ENCODE data around the gene SPATS2. TPM values are rescaled to one million over a fixed set of nuclear protein-coding genes. Genes with fewer than 3 reads are reported as not detected.

Gene SPATS2
- total RNA-seq, 1 experiment from 2014 or later: 56.3 TPM

DNA sequence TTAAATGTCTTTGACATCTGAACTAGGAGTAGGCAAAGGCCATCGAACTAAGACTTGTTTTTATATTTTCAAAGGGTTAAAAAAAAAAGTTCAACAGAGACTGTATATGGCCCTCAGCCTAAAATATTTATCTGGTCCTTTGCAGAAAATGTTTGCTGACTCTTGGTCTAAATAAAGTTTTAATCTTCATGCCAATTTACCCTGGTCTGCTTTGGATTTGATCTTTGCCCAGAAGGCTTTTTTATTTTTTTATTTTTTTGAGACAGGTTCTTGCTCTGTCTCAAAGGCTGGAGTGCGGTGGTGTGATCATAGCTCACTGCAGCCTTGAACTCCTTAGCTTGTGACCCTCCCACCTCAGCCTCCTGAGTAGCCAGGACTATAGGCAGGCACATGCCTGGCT is 47.1 kb downstream of the SPATS2 start:
- Histone ChIP-seq H3K27me3 (ENCODE audit: control insufficient read depth, insufficient read depth, low read length) (no peaks in the 10 kb centered on the region), H3K27ac (ENCODE audit: low read length) (no peak overlapping the region), H3K9me3 (ENCODE audit: control insufficient read depth, insufficient read depth, low read depth, low read length) (no peaks in the 10 kb centered on the region), H3K36me3 (ENCODE audit: control insufficient read depth, insufficient read depth, low read length) (no peaks in the 10 kb centered on the region), H3K4me3 (ENCODE audit: low read depth in 2 of 2, low read length in 2 of 2) (no peak overlapping the region), H3K4me1 (ENCODE audit: control insufficient read depth, insufficient read depth, low read length) (no peaks in the 10 kb centered on the region)
- ChIA-PET POLR2A (no interaction called here), CTCF (no interaction called here)
- intact Hi-C loops (cut with micrococcal nuclease; ENCODE audit: unreplicated experiment): no loop called here
- in situ Hi-C loops (cut with HindIII; ENCODE audit: low pct_unique_long_range_greater_than_20kb, low sequenced_read_pairs): no loop called here
- no TSS peak for BruUV-seq (replicated peaks)
- DNase-seq (ENCODE audit: low read depth, low spot score): no peak
- no peak for ATAC-seq
- no peak for TF ChIP-seq POLR2AphosphoS5 (IDR thresholded peaks at IDR 0.05; ENCODE audit: low read depth, low read length)
- TF ChIP-seq, protein P1, sequence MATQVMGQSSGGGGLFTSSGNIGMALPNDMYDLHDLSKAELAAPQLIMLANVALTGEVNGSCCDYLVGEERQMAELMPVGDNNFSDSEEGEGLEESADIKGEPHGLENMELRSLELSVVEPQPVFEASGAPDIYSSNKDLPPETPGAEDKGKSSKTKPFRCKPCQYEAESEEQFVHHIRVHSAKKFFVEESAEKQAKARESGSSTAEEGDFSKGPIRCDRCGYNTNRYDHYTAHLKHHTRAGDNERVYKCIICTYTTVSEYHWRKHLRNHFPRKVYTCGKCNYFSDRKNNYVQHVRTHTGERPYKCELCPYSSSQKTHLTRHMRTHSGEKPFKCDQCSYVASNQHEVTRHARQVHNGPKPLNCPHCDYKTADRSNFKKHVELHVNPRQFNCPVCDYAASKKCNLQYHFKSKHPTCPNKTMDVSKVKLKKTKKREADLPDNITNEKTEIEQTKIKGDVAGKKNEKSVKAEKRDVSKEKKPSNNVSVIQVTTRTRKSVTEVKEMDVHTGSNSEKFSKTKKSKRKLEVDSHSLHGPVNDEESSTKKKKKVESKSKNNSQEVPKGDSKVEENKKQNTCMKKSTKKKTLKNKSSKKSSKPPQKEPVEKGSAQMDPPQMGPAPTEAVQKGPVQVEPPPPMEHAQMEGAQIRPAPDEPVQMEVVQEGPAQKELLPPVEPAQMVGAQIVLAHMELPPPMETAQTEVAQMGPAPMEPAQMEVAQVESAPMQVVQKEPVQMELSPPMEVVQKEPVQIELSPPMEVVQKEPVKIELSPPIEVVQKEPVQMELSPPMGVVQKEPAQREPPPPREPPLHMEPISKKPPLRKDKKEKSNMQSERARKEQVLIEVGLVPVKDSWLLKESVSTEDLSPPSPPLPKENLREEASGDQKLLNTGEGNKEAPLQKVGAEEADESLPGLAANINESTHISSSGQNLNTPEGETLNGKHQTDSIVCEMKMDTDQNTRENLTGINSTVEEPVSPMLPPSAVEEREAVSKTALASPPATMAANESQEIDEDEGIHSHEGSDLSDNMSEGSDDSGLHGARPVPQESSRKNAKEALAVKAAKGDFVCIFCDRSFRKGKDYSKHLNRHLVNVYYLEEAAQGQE (IDR thresholded peaks at IDR 0.05; ENCODE audit: insufficient read depth in 1 of 2, low read depth in 2 of 2, low read length in 1 of 2): no peak
- TF ChIP-seq SIN3A (IDR thresholded peaks at IDR 0.05; ENCODE audit: borderline replicate concordance, insufficient read depth, low read depth, low read length): no peak
- no peak for TF ChIP-seq TCF7L2 (IDR thresholded peaks at IDR 0.05; ENCODE audit: low read depth, low read length)
- TF ChIP-seq, protein P2, sequence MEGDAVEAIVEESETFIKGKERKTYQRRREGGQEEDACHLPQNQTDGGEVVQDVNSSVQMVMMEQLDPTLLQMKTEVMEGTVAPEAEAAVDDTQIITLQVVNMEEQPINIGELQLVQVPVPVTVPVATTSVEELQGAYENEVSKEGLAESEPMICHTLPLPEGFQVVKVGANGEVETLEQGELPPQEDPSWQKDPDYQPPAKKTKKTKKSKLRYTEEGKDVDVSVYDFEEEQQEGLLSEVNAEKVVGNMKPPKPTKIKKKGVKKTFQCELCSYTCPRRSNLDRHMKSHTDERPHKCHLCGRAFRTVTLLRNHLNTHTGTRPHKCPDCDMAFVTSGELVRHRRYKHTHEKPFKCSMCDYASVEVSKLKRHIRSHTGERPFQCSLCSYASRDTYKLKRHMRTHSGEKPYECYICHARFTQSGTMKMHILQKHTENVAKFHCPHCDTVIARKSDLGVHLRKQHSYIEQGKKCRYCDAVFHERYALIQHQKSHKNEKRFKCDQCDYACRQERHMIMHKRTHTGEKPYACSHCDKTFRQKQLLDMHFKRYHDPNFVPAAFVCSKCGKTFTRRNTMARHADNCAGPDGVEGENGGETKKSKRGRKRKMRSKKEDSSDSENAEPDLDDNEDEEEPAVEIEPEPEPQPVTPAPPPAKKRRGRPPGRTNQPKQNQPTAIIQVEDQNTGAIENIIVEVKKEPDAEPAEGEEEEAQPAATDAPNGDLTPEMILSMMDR (IDR thresholded peaks at IDR 0.05): no peak

DNA sequence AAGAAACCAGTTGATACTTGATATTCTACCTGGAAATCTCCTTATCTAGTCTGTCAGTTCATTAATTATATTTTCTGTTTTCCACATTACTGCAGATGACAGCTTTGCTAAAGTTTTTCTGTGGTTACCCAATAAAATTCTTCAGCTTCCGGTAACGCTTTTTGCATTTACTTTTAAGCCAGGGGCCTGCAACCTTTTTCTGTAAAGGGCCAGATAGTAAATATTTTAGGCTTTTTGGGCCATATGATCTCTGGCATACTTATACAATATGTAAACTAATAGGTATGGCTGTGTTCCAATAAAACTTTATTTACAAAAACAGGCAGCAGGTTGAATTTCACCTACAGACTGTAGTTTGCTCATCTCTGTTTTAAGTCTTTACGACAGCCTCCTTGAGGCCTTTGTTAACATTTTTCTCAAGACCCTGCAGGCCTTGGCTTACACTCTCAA is 48.3 kb downstream of the SPATS2 start:
- ChIA-PET CTCF (interaction anchor here (0.7 kb wide), 1 partner anchor 68 kb away, joined by 5 read pairs; no protein-coding TSS in a partner anchor), POLR2A (interaction anchor here (0.5 kb wide), 1 partner anchor 32 kb away, joined by 6 read pairs; no protein-coding TSS in a partner anchor)
- Histone ChIP-seq H3K27ac (ENCODE audit: low read length) (no peak overlapping the region), H3K4me3 (ENCODE audit: low read depth in 2 of 2, low read length in 2 of 2) (no peak overlapping the region), H3K4me1 (ENCODE audit: control insufficient read depth, insufficient read depth, low read length) (no peaks in the 10 kb centered on the region), H3K36me3 (ENCODE audit: control insufficient read depth, insufficient read depth, low read length) (no peaks in the 10 kb centered on the region), H3K9me3 (ENCODE audit: control insufficient read depth, insufficient read depth, low read depth, low read length) (no peaks in the 10 kb centered on the region), H3K27me3 (ENCODE audit: control insufficient read depth, insufficient read depth, low read length) (no peaks in the 10 kb centered on the region)
- no peak for DNase-seq (ENCODE audit: low read depth, low spot score)
- TF ChIP-seq, protein P2 (IDR thresholded peaks at IDR 0.05): no peak
- TF ChIP-seq TCF7L2 (IDR thresholded peaks at IDR 0.05; ENCODE audit: low read depth, low read length): no peak
- TF ChIP-seq POLR2AphosphoS5 (IDR thresholded peaks at IDR 0.05; ENCODE audit: low read depth, low read length): no peak
- TF ChIP-seq, protein P1 (IDR thresholded peaks at IDR 0.05; ENCODE audit: insufficient read depth in 1 of 2, low read depth in 2 of 2, low read length in 1 of 2): no peak
- no peak for TF ChIP-seq SIN3A (IDR thresholded peaks at IDR 0.05; ENCODE audit: borderline replicate concordance, insufficient read depth, low read depth, low read length)
- no TSS peak for BruUV-seq (replicated peaks)
- in situ Hi-C loops (cut with HindIII; ENCODE audit: low pct_unique_long_range_greater_than_20kb, low sequenced_read_pairs) (no loop called here), intact Hi-C loops (cut with micrococcal nuclease; ENCODE audit: unreplicated experiment) (no loop called here)
- no peak for ATAC-seq

Data from Panc1 (cell line).